ENCODE results near the gene AGFG1.

- no peak for TF ChIP-seq EP300 (IDR thresholded peaks at IDR 0.05)
- no peak for TF ChIP-seq CTCF (IDR thresholded peaks at IDR 0.05)
These were observed 37.1 kb downstream of the AGFG1 start for GRCh38 chr2:227509076-227509475.
